PFSK-1 (cell line): ENCODE measurements around the gene PIK3R5.

ENCODE experiments used
- FOXP2 ChIP-seq: optimal IDR thresholded peaks from 2 replicates; pipeline ENCODE3; 2011; ENCODE audit warnings: borderline replicate concordance, control low read depth, inconsistent platforms; ENCODE audit not compliant: insufficient read depth; ENCODE audit errors: extremely low read length, extremely low read depth
- POLR2AphosphoS5 ChIP-seq: IDR thresholded peaks from 2 replicates; pipeline ENCODE4 v1.6.1; 2012; ENCODE audit warnings: low read depth, mild to moderate bottlenecking, control low read depth, low read length, moderate library complexity
- SIN3A ChIP-seq: IDR thresholded peaks from 2 replicates; pipeline ENCODE4 v1.6.1; 2012; ENCODE audit warnings: mild to moderate bottlenecking, low read length, moderate library complexity, borderline replicate concordance; ENCODE audit not compliant: insufficient read depth
- TAF1 ChIP-seq: IDR thresholded peaks from 2 replicates; pipeline ENCODE4 v1.6.1; 2012; ENCODE audit warnings: low read length, control low read depth, borderline replicate concordance; ENCODE audit not compliant: insufficient read depth
- TF ChIP-seq, protein P1 (sequence below), 2 experiments: IDR thresholded peaks; 2 replicates each; pipeline versions ENCODE4 v1.6.1 to v1.8.0; 2011 to 2012; ENCODE audit warnings: low read depth in 2 of 2, low read length in 2 of 2, control low read depth in 1 of 2, inconsistent platforms in 1 of 2, mild to moderate bottlenecking in 1 of 2, moderate library complexity in 1 of 2; ENCODE audit not compliant: insufficient read depth in 1 of 2

The PIK3R5 gene

GRCh38 chr17:8841844-8842243, 123.7 kb downstream of the PIK3R5 start:
- TF ChIP-seq SIN3A (no peak), FOXP2 (no peak), POLR2AphosphoS5 (no peak), TAF1 (no peak)
- TF ChIP-seq, protein P1, sequence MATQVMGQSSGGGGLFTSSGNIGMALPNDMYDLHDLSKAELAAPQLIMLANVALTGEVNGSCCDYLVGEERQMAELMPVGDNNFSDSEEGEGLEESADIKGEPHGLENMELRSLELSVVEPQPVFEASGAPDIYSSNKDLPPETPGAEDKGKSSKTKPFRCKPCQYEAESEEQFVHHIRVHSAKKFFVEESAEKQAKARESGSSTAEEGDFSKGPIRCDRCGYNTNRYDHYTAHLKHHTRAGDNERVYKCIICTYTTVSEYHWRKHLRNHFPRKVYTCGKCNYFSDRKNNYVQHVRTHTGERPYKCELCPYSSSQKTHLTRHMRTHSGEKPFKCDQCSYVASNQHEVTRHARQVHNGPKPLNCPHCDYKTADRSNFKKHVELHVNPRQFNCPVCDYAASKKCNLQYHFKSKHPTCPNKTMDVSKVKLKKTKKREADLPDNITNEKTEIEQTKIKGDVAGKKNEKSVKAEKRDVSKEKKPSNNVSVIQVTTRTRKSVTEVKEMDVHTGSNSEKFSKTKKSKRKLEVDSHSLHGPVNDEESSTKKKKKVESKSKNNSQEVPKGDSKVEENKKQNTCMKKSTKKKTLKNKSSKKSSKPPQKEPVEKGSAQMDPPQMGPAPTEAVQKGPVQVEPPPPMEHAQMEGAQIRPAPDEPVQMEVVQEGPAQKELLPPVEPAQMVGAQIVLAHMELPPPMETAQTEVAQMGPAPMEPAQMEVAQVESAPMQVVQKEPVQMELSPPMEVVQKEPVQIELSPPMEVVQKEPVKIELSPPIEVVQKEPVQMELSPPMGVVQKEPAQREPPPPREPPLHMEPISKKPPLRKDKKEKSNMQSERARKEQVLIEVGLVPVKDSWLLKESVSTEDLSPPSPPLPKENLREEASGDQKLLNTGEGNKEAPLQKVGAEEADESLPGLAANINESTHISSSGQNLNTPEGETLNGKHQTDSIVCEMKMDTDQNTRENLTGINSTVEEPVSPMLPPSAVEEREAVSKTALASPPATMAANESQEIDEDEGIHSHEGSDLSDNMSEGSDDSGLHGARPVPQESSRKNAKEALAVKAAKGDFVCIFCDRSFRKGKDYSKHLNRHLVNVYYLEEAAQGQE (IDR thresholded peaks at IDR 0.05; ENCODE audit: insufficient read depth in 1 of 2, low read depth in 2 of 2, low read length in 2 of 2) = no peak

DNA sequence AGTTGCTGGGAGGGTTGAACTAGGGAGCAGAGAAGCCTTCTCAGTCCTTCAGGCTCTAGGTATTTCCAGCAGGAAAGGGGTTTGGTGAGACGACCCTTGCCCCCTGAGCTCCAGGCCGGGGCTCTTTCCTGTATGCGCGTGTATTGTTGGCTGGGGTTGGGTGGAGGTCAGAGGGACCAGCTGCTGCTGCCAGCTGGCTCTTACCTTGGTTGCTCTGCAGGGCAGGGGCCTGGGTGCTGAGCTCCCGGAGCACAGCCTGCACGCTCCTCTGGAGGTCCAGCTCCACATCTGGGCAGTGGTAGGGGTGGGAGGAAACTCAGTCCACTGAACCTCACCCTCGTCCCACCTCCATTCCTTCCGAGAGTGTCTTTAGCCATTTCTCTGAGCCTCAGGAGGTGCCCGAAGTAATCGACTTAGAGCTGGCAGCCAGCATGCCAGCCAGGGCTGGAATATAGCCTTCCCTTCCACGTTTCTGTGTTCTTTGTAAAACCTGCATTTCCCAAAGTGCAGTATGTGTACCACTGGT, 126.0 kb downstream of the PIK3R5 start:
- TF ChIP-seq POLR2AphosphoS5 (no peak), TAF1 (no peak), FOXP2 (no peak), SIN3A (no peak)
- TF ChIP-seq, protein P1 (IDR thresholded peaks at IDR 0.05; ENCODE audit: insufficient read depth in 1 of 2, low read depth in 2 of 2, low read length in 2 of 2) = no peak

- TF ChIP-seq POLR2AphosphoS5 = no peak
These were observed 126.9 kb downstream of the PIK3R5 start for GRCh38 chr17:8838551-8839095.

GRCh38 chr17:8837563-8838075, 127.9 kb downstream of the PIK3R5 start:
- no peak for TF ChIP-seq FOXP2
- no peak for TF ChIP-seq TAF1
- no peak for TF ChIP-seq SIN3A
- TF ChIP-seq POLR2AphosphoS5 = no peak
- TF ChIP-seq, protein P1 (IDR thresholded peaks at IDR 0.05; ENCODE audit: insufficient read depth in 1 of 2, low read depth in 2 of 2, low read length in 2 of 2) = no peak

- TF ChIP-seq SIN3A (no peak), FOXP2 (no peak), TAF1 (no peak), POLR2AphosphoS5 (no peak)
- TF ChIP-seq, protein P1 (IDR thresholded peaks at IDR 0.05; ENCODE audit: insufficient read depth in 1 of 2, low read depth in 2 of 2, low read length in 2 of 2) = no peak
These were observed 128.5 kb downstream of the PIK3R5 start for GRCh38 chr17:8836821-8837562.
